Endothelial cell of hepatic sinusoid (primary cell): ENCODE measurements around the gene DDR1.
"Not testable (repeated sequence)": the region's sequence is repeated elsewhere in the genome, so short reads cannot be mapped to it uniquely, and the experiment has no call there.

ENCODE experiments used
- in situ Hi-C: cut with HindIII; loops from 2 replicates; pipeline ENCODE4 v1.10.0; 2017; ENCODE audit warnings: low sequenced_read_pairs

The DDR1 gene

DNA sequence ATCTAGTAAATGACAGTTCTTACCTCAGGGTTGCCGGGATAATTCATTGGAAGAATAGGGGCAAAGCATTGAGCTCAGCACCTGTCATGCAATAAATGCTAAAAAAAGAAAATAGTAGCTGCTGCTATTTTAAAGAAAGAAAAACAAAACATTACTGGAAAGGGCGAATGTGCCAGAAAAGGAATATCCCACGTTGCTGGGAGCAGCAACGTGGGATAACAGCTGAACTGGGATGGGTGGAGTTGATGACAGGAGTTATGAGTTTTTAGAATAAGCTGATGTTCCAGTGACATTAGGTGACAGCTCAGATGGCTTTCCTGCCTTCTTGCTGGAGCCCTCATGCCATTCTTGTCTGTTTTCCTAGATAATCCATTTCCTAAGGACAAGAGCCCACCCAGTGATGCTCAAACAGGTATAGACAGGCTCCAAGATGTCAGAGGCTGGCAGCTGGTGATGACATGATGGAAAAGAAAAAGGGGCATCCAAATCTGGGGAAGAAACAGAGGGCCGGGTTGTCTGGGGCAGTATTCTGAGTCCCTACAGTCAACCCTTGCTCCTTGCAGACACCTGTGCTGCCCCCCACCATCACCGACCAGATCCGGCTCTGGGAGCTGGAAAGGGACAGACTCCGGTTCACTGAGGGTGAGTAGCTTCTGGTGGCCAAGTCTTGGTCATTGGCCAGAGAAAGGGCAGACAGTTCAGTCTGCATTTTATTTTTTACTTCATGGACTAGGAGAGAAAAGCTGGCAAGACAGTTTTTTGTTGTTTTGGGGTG lies 28.6 kb downstream of the DDR1 start:
- in situ Hi-C loops = no loop called here

DNA sequence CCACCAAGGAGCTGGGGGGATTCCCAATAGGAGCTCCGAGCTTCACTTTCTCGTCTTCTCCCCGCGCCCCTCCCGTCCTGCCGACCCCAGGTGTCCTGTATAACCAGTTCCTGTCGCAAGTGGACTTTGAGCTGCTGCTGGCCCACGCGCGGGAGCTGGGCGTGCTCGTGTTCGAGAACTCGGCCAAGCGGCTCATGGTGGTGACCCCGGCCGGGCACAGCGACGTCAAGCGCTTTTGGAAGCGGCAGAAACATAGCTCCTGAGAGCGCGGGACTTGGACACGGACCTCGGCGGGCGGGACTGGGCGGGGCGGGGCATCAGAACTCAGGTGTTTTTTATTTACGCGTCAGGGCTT lies 29.4 kb downstream of the DDR1 start:
- in situ Hi-C loops = no loop called here

DNA sequence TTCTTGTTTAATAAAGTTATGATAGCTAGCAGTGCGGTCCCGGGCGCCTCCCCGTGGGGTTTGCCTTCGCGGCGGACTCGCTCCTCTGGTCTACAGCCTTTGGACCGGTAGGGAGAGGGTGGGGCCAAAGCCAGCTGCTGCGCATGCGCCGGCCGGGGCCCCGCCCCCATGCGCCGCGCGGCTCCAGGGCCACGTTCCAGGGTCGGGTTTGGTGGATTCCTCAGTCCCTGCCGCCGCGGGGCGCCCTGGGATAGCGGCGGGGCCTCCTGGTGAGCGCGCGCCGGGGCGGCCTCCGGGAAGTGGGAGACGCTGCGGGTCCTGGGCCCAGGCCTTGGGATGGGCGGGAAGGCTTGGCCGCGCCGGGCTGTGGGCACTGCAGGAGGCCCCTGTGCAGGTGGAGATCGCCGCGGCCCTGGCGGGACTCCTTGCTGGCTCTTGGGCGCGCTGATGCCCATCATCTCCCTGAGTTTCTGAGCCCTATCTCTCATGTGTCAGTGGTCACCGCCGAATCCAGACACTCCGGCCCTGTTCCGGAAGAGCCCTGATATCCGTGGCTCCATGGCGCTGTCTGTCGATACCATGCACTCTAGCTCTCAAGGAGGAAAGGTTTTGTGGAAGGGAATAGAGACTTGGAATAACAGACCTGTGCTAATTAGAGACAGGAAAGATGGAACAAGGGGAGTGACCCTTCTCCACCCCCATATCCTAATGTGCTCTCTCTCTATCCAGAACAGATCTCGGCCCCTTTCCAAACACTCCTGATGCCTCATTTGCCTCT lies 29.9 kb downstream of the DDR1 start, which contains the start of gene VARS2:
VARS2 (plus strand) TSS at position 163 of the 778 bp plus-strand sequence; CDS start at position 762, 599 bp downstream.
- in situ Hi-C loops = no loop called here

DNA sequence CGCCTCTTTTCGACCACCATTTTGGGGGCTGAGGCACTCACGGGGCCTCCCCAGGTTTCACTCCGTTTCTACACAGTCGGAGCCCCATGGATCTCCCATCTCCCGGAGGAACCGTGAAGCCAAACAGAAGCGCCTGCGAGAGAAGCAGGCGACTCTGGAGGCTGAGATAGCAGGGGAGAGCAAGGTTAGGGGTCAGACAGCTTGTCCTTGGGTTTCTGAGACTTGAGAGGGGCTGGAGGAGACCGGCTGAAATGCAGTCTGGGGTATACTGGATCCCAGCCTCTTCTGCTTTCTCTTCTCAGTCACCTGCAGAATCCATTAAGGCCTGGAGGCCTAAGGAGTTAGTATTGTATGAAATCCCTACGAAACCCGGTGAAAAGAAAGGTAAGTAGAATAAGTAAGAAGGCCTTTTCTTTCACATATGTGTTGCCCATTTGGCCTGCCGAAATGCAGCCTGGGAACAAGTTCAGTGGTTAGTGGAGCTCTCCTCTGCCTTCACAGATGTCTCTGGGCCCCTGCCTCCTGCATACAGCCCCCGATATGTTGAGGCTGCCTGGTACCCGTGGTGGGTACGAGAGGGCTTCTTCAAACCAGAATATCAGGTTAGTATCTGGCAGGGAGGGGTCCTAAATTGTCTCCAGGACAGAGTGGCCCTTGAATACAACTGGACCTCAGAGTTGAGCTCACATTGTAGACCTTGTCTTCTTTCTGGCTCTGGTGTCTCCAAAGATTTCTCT lies 30.7 kb downstream of the DDR1 start:
- in situ Hi-C loops = loop anchor here (5.0 kb wide), 2 partner anchors 42 to 48 kb away; no protein-coding TSS in a partner anchor

DNA sequence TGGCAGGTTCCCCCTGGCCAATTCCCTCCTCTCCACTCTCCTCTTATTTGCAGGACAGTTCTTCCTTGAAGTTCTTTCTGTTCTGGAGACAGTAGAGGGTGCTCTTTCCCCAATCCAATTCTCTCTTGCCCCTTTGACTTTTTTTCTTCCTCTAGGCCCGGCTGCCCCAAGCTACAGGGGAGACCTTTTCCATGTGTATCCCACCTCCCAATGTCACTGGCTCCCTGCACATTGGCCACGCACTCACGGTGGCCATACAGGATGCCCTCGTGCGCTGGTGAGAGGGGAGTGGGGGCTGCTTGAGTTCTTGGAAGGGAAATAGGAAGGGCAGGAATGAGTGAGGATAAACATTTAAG lies 31.2 kb downstream of the DDR1 start:
- in situ Hi-C loops = loop anchor here (5.0 kb wide), 2 partner anchors 42 to 48 kb away; no protein-coding TSS in a partner anchor

DNA sequence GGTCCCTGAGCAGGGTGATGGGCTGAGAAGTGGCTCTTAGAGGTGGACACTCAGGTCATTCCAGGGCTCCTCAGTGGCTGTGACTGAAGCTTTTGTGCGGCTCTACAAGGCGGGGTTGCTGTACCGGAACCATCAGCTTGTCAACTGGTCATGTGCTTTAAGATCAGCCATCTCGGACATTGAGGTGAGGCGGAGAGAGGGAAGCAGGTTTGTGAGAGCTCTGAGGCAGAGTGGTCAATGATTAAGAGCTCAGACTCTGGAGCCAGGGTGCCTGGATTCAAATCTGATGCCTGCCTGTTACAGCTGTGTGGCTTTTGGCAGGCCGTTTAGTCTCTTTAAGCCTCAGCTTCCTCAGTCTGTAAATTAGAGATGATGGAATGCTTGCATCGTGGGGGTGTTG lies 32.7 kb downstream of the DDR1 start:
- in situ Hi-C loops = loop anchor here (5.0 kb wide), 2 partner anchors 40 to 50 kb away; no protein-coding TSS in a partner anchor

DNA sequence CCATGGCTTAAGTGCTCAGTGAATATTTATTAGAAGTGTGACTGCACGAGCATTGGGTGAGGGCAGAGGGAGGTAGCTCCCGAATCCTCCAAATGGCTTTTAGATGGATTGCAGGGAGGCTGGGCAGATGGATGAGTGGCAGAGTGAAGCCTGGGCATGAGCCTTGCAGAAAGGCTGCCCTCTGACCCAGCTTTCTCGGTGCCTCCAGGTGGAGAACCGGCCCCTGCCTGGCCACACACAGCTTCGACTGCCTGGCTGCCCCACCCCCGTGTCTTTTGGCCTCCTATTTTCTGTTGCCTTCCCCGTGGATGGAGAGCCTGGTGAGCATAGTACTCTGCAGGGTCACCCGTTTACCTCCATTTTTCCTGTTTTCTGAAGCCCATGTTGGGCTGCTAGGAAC lies 33.2 kb downstream of the DDR1 start:
- in situ Hi-C loops = loop anchor here (5.0 kb wide), 2 partner anchors 40 to 50 kb away; no protein-coding TSS in a partner anchor

DNA sequence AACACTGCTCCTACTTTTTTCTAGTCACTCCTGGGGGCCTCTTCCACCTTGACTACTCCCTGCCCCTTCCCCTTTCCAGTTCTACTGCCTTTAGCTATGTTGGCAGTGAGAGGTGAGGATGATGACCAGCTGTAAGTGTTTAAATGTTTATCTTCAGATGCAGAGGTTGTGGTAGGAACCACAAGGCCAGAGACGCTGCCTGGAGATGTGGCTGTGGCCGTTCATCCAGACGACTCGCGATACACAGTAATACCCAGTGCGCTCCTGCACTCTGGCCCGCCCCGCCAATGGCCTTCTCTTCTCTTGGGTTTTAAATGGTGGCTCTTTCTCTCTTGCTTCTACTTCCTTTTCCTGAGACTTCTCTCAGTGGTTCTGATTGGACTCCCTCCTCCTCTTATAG lies 34.4 kb downstream of the DDR1 start:
- in situ Hi-C loops = loop anchor here (5.0 kb wide), 2 partner anchors 39 to 51 kb away; no protein-coding TSS in a partner anchor

DNA sequence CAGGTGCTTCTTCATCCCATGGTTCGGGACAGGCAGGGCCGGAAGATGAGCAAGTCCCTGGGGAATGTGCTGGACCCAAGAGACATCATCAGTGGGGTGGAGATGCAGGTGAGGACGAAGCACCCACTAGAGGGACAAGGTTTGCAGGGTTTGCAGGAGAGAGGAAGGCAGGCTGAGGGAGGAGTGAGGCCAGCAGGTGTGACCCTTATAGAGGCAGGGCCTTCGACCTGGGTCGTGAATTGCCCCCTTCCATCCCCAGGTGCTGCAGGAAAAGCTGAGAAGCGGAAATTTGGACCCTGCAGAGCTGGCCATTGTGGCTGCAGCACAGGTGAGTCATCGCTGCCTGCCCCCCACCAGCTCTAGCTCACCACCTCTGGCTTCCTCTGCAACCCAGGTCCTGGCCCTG lies 38.1 kb downstream of the DDR1 start:
- in situ Hi-C loops = no loop called here

DNA sequence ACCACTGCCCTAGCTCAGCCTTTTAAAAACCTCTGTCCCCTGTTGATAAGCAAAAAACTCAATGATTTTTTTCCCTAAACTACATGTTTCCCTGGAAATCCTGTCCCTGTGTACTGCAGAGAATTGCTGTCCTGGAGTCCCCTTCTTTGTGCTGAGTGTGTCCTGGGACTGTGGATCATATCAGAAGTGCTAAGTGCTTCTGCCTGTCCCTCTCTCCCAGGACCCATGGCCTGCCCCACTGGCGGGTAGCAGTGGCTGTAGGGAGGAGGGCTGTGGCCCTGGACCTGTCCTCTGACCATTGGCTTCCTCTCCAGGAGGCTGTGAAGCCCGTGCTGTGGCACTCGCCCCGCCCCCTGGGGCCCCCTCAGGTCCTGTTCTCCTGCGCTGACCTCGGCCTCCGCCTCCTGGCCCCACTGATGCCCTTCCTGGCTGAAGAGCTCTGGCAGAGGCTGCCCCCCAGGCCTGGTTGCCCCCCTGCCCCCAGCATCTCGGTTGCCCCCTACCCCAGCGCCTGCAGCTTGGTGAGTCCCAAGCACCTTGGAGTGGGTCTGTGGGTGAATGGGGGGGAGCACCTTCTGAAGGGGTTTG lies 39.8 kb downstream of the DDR1 start:
- in situ Hi-C loops = not testable (repeated sequence)

DNA sequence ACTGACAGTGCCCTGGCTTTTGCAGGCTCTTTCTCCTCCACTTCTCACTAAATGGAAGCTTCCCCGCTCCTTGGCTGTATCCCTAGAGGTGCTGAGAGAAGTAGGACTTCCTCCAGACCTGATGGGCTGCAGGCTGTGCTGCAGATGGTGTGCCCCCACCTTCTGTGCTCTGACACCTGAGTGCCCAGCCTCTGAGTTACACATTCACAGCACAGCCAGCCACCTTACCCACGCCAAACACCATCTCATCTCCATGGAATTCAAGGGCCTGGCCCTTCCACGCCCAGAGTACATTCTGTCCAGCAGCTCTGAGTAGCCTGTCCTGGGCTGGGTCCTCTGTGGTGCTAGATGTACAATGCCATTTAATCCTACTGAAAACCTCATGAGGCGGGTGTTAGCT lies 42.3 kb downstream of the DDR1 start:
- in situ Hi-C loops = no loop called here

DNA sequence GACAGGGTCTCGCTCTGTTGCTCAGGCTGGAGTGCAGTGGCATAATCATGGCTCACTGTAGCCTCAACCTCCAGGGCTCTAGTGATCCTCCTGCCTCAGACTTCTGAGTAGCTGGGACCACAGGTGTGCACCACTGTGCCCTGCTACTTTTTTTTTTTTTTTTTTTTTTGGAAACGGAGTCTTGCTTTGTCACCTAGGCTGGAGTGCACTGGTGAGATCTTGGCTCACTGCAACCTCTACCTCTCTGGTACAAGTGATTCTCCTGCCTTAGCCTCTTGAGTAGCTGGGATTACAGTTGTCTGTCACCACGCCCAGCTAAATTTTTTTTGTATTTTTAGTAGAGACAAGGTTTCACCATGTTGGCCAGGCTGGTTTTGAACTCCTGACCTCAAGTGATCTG lies 42.8 kb downstream of the DDR1 start:
- in situ Hi-C loops = not testable (repeated sequence)

DNA sequence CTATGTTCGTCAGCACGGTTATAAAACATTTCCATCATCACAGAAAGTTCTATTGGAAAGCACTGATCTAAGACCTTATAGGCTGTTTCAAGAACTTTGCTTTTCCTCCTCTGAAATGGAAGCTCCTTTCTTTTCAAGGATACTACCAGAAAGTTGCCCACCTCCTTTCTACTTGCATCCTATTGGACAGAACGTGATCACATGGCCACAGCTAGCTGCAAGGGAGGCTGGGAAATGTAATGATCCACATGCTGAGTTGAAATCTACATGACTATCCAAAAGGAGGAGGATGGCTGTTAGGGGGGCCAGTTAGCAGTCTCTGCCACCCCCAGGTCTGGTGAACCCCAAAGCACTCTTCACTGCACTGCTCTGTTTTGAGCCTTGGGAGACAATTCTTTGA lies 44.4 kb downstream of the DDR1 start:
- in situ Hi-C loops = no loop called here

DNA sequence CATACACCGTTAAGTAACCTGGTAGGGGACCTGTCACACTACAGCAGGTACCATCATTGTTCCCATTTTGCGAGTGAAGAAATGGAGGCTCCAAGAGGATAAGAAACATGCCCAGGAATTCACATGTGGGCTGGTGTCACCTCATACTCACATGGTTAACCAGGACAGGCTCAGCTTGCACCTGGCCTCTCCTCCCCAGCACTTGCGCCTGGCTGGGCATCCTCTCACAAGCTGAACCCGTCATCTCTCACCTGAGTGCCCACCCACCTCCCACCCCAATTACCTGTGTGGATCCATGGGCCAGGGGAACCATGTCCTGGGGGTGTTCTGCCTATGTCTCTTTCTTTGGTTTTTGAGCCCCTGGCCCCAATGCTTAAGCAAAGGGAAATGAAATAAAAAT lies 46.2 kb downstream of the DDR1 start:
- in situ Hi-C loops = no loop called here

DNA sequence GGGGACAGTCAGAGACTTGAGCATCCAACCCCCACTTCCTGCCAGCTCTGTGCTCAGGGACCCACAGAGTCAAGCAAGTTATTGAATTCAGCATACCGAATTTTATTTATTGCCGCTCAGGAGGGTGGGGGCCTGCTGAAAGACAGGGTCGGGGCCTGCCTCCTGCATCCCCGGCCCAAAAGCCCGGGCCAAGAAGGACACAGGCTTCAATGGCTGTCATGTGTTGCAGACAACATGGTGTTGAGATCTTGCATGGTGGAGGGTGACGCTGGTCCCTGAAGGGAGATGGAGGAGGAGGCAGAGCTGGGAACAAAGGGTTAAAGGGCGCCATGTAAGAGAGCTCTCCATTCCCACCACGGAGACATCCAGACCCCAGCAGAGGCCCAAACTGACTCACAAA lies 47.0 kb downstream of the DDR1 start:
- in situ Hi-C loops = no loop called here

DNA sequence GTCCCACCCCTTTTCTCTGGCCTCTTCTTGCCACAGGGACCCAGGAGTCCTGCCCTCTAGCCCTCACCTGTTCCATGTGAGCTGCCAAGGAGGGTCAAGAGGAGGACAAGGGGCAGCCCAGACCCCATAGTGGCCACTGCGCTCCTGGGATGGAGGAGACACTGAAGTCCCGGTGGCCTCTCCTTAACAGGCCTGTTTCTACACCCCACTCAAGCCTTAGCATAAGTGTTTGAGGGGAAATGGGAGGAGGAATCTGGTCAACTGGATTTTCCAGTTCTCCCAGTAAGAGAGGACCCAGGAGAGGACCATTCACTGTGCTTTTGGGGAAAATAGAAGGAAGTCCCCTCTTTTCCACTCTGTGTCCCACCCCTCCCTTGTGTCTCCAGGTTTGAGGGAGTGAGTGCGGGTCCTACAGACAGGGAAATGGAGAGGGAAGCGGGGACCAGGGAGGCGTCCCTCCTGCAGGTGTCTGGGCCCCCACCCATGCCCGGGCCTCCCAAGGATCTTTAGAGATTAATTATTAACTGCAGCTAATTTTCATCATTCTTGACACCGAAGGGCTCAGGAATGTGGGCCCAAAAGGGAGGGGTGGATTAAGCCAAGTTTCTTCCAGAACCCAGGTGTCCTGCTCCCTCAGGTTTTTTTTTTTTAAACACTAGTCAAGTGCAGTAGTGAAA lies 47.8 kb downstream of the DDR1 start, which contains the start of gene SFTA2:
SFTA2 (minus strand) TSS at position 202 of the 677 bp plus-strand sequence; CDS start at position 128, 74 bp downstream.
- in situ Hi-C loops = no loop called here

DNA sequence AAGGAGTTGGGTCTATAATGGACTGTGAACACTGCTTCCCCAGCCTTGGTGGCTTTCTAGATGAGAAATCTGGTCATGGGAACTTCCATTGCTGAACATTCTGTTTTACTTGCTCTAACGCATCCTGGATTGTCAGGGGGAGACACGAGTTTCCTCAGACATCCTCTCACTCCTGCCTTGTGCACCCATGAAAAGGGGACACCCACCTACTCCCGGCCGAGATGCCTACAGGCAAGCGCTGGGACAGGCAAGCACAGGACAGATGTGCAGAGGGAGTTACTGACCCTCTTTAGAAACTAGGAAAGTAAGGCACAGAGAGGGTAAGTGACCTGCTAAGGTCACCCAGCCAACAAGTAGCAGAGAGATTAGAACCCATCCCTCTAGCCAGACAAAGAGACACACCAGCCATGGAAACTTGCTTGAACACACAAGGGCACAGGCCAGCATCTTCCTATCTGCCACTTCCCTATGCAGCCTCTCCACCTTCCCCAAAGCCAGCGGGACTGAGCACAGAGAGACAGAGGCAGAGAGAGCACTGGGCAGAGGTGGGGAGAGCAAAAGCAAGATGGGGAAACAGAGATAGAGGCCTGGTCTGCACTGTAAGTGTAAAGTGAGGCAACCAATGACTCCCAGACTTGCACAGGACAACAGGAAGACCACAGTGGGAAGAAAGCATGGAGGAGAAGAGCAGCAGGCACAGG lies 48.5 kb downstream of the DDR1 start:
- in situ Hi-C loops = no loop called here

DNA sequence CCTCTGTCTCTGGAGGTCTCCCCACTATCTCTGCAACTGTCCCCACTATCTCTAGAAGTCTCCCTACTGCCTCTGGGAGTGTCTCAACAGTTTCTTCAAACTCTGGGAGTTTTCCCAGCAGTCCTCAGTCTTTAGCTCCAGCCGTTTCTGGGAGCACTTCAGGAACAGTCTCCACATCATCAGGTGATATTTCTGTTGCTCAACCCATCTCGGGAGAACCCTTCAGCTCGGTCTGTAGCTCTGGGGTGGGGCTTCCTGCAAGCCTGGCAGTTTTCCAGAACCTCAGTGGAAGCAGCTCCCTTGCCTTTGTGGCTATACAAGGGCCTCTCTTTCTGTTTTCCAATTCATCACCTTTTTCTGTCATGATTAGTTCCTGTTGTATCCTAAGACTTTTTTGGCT lies 50.7 kb downstream of the DDR1 start:
- in situ Hi-C loops = loop anchor here (5.0 kb wide), 1 partner anchor 77 kb away; the partner anchor contains the start of gene MUC22

DNA sequence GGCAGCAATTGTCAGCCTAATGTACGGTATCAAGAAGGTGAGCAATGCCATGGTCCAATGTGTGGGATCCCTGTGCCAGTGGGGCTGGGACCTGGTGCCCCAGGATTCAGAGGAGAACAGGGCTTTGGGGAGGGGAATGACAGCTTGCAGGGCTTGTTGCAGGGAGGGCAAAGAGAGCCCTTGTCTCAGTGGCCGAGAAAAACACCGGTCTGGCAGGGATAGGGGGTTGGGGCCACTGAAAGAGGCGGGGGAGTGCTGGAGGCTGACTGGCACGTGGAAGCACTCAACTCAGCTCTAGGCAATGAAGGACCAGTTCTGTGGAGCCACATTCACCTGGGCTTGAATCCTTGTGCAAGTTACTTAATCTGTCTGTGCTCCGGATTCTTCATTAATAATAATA lies 52.9 kb downstream of the DDR1 start:
- in situ Hi-C loops = loop anchor here (5.0 kb wide), 1 partner anchor 75 kb away; the partner anchor contains the start of gene MUC22
